K562 (cell line): ENCODE measurements around the gene AP2A2. TPM values are rescaled to one million over a fixed set of nuclear protein-coding genes. Genes with fewer than 3 reads are reported as not detected.

Source experiments
- HDAC3 ChIP-seq: fragments of 450-650 bp; IDR thresholded peaks from 2 replicates; pipeline ENCODE4 v1.6.1; 2018; ENCODE audit warnings: borderline replicate concordance, mild to moderate bottlenecking, moderate library complexity; ENCODE audit not compliant: partially characterized antibody
- MCM7 ChIP-seq, 2 experiments: fragments of 450-650 bp; IDR thresholded peaks; 2 replicates each; pipeline ENCODE4 v1.6.1; 2016 to 2018
- MTF1 ChIP-seq: fragments of 250-450 bp; sonication (Bioruptor Pico); IDR thresholded peaks from 2 replicates; pipeline ENCODE4 v1.9.0; 2021; ENCODE audit warnings: moderate library complexity, mild to moderate bottlenecking, inconsistent platforms, borderline replicate concordance
- RAD21 ChIP-seq, 2 experiments: fragments of 250-450 bp in 1 of 2; fragments of 450-650 bp in 1 of 2; sonication (Bioruptor Pico) in 1 of 2; formaldehyde crosslinking in 1 of 2; IDR thresholded peaks in 1 of 2; conservative IDR thresholded peaks in 1 of 2; 2 replicates each; pipeline versions ENCODE4 v1.4.0 to v1.8.0; 2020 to 2022; ENCODE audit warnings: mild to moderate bottlenecking in 2 of 2, moderate library complexity in 1 of 2
- RNF2 ChIP-seq: sonication (generic); IDR thresholded peaks from 2 replicates; pipeline ENCODE4 v1.6.1; 2016
- SFPQ ChIP-seq: fragments of 200-400 bp; formaldehyde crosslinking; IDR thresholded peaks from 2 replicates; pipeline ENCODE4 v1.6.1; 2017; ENCODE audit warnings: mild to moderate bottlenecking, low read depth, low read length, moderate library complexity
- STAG1 ChIP-seq: sonication (generic); formaldehyde crosslinking; IDR thresholded peaks from 2 replicates; pipeline ENCODE4 v1.5.0; 2020; ENCODE audit warnings: missing genetic modification reagents, borderline replicate concordance
- polyA plus RNA-seq, 8 experiments: library from polyadenylated mRNA; depleted of rRNA in 4 of 8; stranded (reverse) in 5 of 8; unstranded in 3 of 8; fragments of >200 nt; fragmentation: Nextera tagmentation in 2 of 8; fragmentation: Illumina TruSeq in 1 of 8; extraction: Ambion mirVana in 2 of 8; extraction: Trizol in 1 of 8; gene quantifications; 2 replicates each; pipeline versions ENCODE4 v1.2.1 to v1.2.3, GENCODE V29; 2011 to 2014; ENCODE audit warnings: inconsistent platforms in 1 of 8, missing spikeins in 1 of 8
- total RNA-seq, 7 experiments: library from RNA; depleted of rRNA in 6 of 7; stranded (reverse); fragments of >200 nt in 6 of 7; fragmentation: Illumina TruSeq in 2 of 7; extraction: Trizol in 2 of 7; gene quantifications; 2 replicates each; pipeline versions ENCODE4 v1.2.1 to v1.2.3, GENCODE V29; 2011 to 2021; ENCODE audit warnings: low replicate concordance in 1 of 7
- TF ChIP-seq, protein P1 (sequence below): fragments of 450-650 bp; IDR thresholded peaks from 2 replicates; pipeline ENCODE4 v1.6.1; 2016; ENCODE audit warnings: missing biosample characterization, missing genetic modification characterization
- TF ChIP-seq, protein P2 (sequence below), 3 experiments: IDR thresholded peaks in 2 of 3; conservative IDR thresholded peaks in 1 of 3; 2 replicates each; pipeline ENCODE4 v1.5.1; 2011 to 2012; ENCODE audit warnings: low read length in 3 of 3, mild to moderate bottlenecking in 3 of 3, control low read depth in 2 of 3, improper control_type of control experiment in 1 of 3, inconsistent platforms in 1 of 3, low read depth in 1 of 3, mixed read lengths in 1 of 3, moderate library complexity in 1 of 3; ENCODE audit not compliant: insufficient read depth in 2 of 3
- TF ChIP-seq, protein P3 (sequence below), 2 experiments: fragments of 450-650 bp in 1 of 2; sonication (generic) in 1 of 2; formaldehyde crosslinking in 1 of 2; IDR thresholded peaks in 1 of 2; conservative IDR thresholded peaks in 1 of 2; 2 replicates each; pipeline versions ENCODE4 v1.6.1 to v1.8.1; 2016 to 2023; ENCODE audit warnings: mild to moderate bottlenecking in 2 of 2, moderate library complexity in 2 of 2, inconsistent platforms in 1 of 2, missing genetic modification reagents in 1 of 2
- TF ChIP-seq, protein P4 (sequence below): fragments of 200-800 bp; sonication (Bioruptor generic); IDR thresholded peaks from 2 replicates; pipeline ENCODE4 v1.6.1; 2016; ENCODE audit warnings: missing genetic modification characterization, missing compliant biosample characterization

Gene AP2A2
- total and polyA plus RNA-seq, 9 of the 15 experiments (the other 6 are each of a cell fraction or from before 2014, with no cell fraction given), result 0.69 to 41.7 (median 15.2) TPM

DNA sequence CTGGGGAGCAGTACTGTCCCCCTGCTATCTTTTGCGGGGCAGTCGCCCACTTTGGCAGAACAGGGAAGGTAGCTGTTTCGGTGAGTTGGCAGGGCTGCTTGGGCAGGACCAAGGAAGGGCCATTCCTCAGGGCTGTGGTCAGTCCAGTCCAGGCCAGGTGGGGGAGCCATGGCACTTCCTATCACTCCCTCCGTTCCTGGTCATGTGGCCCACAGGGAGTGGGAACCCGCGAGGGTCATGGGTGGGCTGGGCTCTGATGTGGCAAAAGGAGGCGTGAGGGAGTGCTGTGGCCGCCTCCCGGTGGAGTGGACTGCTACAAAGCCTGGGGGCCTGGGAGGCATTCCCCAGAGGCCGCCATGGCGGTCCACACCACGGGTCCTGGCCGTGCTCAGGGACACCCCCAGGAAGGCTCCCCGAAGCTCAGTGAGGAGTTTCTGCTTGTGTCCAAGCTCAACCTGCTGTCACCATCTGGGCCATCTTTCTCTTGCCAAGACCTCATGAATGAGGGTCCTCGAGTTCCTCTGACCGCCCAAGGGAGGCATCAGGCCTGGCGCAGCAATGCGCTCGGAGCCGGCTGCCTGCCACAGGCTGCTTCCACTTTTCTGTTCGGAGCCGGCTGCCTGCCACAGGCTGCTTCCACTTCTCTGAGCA lies 27.0 kb upstream of the AP2A2 start (continued):
- TF ChIP-seq HDAC3, result no peak
- TF ChIP-seq MTF1 (CRISPR knock-in tag), result no peak
- TF ChIP-seq STAG1 (CRISPR knock-in tag), result peak; percentile 35; the same call in 1 of the 2 replicates
- no peak for TF ChIP-seq SFPQ
- TF ChIP-seq MCM7 (IDR thresholded peaks at IDR 0.05), result no peak
- TF ChIP-seq, protein P1, sequence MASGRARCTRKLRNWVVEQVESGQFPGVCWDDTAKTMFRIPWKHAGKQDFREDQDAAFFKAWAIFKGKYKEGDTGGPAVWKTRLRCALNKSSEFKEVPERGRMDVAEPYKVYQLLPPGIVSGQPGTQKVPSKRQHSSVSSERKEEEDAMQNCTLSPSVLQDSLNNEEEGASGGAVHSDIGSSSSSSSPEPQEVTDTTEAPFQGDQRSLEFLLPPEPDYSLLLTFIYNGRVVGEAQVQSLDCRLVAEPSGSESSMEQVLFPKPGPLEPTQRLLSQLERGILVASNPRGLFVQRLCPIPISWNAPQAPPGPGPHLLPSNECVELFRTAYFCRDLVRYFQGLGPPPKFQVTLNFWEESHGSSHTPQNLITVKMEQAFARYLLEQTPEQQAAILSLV (tag), result no peak
- TF ChIP-seq, protein P2, sequence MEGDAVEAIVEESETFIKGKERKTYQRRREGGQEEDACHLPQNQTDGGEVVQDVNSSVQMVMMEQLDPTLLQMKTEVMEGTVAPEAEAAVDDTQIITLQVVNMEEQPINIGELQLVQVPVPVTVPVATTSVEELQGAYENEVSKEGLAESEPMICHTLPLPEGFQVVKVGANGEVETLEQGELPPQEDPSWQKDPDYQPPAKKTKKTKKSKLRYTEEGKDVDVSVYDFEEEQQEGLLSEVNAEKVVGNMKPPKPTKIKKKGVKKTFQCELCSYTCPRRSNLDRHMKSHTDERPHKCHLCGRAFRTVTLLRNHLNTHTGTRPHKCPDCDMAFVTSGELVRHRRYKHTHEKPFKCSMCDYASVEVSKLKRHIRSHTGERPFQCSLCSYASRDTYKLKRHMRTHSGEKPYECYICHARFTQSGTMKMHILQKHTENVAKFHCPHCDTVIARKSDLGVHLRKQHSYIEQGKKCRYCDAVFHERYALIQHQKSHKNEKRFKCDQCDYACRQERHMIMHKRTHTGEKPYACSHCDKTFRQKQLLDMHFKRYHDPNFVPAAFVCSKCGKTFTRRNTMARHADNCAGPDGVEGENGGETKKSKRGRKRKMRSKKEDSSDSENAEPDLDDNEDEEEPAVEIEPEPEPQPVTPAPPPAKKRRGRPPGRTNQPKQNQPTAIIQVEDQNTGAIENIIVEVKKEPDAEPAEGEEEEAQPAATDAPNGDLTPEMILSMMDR (IDR thresholded peaks at IDR 0.05 in 2 of 3, conservative IDR thresholded peaks at IDR 0.05 in 1 of 3; ENCODE audit: insufficient read depth in 2 of 3, low read depth in 1 of 3, low read length in 3 of 3), result peak; percentile 42 to 57 (median 45); a peak in 5 of 6 replicates
- TF ChIP-seq RNF2, result no peak
- peak; percentile 31 to 55 for TF ChIP-seq RAD21 (CRISPR knock-in tag; conservative IDR thresholded peaks at IDR 0.05 in 1 of 2, IDR thresholded peaks at IDR 0.05 in 1 of 2)
- TF ChIP-seq, protein P3, sequence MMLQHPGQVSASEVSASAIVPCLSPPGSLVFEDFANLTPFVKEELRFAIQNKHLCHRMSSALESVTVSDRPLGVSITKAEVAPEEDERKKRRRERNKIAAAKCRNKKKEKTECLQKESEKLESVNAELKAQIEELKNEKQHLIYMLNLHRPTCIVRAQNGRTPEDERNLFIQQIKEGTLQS (IDR thresholded peaks at IDR 0.05), result no peak
- TF ChIP-seq, protein P3 (CRISPR knock-in tag; conservative IDR thresholded peaks at IDR 0.05), result no peak
- TF ChIP-seq, protein P4, sequence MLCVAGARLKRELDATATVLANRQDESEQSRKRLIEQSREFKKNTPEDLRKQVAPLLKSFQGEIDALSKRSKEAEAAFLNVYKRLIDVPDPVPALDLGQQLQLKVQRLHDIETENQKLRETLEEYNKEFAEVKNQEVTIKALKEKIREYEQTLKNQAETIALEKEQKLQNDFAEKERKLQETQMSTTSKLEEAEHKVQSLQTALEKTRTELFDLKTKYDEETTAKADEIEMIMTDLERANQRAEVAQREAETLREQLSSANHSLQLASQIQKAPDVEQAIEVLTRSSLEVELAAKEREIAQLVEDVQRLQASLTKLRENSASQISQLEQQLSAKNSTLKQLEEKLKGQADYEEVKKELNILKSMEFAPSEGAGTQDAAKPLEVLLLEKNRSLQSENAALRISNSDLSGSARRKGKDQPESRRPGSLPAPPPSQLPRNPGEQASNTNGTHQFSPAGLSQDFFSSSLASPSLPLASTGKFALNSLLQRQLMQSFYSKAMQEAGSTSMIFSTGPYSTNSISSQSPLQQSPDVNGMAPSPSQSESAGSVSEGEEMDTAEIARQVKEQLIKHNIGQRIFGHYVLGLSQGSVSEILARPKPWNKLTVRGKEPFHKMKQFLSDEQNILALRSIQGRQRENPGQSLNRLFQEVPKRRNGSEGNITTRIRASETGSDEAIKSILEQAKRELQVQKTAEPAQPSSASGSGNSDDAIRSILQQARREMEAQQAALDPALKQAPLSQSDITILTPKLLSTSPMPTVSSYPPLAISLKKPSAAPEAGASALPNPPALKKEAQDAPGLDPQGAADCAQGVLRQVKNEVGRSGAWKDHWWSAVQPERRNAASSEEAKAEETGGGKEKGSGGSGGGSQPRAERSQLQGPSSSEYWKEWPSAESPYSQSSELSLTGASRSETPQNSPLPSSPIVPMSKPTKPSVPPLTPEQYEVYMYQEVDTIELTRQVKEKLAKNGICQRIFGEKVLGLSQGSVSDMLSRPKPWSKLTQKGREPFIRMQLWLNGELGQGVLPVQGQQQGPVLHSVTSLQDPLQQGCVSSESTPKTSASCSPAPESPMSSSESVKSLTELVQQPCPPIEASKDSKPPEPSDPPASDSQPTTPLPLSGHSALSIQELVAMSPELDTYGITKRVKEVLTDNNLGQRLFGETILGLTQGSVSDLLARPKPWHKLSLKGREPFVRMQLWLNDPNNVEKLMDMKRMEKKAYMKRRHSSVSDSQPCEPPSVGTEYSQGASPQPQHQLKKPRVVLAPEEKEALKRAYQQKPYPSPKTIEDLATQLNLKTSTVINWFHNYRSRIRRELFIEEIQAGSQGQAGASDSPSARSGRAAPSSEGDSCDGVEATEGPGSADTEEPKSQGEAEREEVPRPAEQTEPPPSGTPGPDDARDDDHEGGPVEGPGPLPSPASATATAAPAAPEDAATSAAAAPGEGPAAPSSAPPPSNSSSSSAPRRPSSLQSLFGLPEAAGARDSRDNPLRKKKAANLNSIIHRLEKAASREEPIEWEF, result no peak
- TF ChIP-seq, all 486 proteins: peak for 10
